ENCODE data around the gene ZMYND11.

The ZMYND11 gene

GRCh38 chr10:96466-96865, 38.8 kb upstream of the ZMYND11 start:
- H3K9ac ChIP-seq (ENCODE audit: low read length), result no peak overlapping the region
- H3K27ac ChIP-seq (ENCODE audit: low read depth, low read length), result no peak overlapping the region
- no peak overlapping the region for H3K4me3 ChIP-seq (ENCODE audit: low read depth, low read length)
- H3K4me1 ChIP-seq (ENCODE audit: control insufficient read depth, insufficient read depth, low read length), result no peaks in the 10 kb centered on the region
- no peaks in the 10 kb centered on the region for H3K36me3 ChIP-seq (ENCODE audit: control insufficient read depth, insufficient read depth, low read length)
- H3K27me3 ChIP-seq (ENCODE audit: control insufficient read depth, insufficient read depth, low read length), result no peaks in the 10 kb centered on the region
- peaks cover 32% of the 10 kb centered on the region for H3K9me3 ChIP-seq (ENCODE audit: control insufficient read depth, insufficient read depth, low read depth, low read length)

- no peaks in the 10 kb centered on the region for H3K36me3 ChIP-seq (ENCODE audit: control insufficient read depth, insufficient read depth, low read length)
- H3K9ac ChIP-seq (ENCODE audit: low read length), result no peak overlapping the region
- no peak overlapping the region for H3K27ac ChIP-seq (ENCODE audit: low read depth, low read length)
- H3K4me1 ChIP-seq (ENCODE audit: control insufficient read depth, insufficient read depth, low read length), result no peaks in the 10 kb centered on the region
- H3K9me3 ChIP-seq (ENCODE audit: control insufficient read depth, insufficient read depth, low read depth, low read length), result no peaks in the 10 kb centered on the region; the same call in 1 of the 2 replicates
- no peak overlapping the region for H3K4me3 ChIP-seq (ENCODE audit: low read depth, low read length)
- H3K27me3 ChIP-seq (ENCODE audit: control insufficient read depth, insufficient read depth, low read length), result no peaks in the 10 kb centered on the region
Observed at GRCh38 chr10:104416-104815, 30.8 kb upstream of the ZMYND11 start.

- H3K9me3 ChIP-seq (ENCODE audit: control insufficient read depth, insufficient read depth, low read depth, low read length), result no peaks in the 10 kb centered on the region; the same call in 1 of the 2 replicates
- H3K27ac ChIP-seq (ENCODE audit: low read depth, low read length), result no peak overlapping the region
- H3K36me3 ChIP-seq (ENCODE audit: control insufficient read depth, insufficient read depth, low read length), result no peaks in the 10 kb centered on the region
- H3K4me1 ChIP-seq (ENCODE audit: control insufficient read depth, insufficient read depth, low read length), result no peaks in the 10 kb centered on the region
- H3K27me3 ChIP-seq (ENCODE audit: control insufficient read depth, insufficient read depth, low read length), result no peaks in the 10 kb centered on the region
- H3K4me3 ChIP-seq (ENCODE audit: low read depth, low read length), result no peak overlapping the region
- no peak overlapping the region for H3K9ac ChIP-seq (ENCODE audit: low read length)
Observed at GRCh38 chr10:104862-105565, 30.2 kb upstream of the ZMYND11 start.

- H3K36me3 ChIP-seq (ENCODE audit: control insufficient read depth, insufficient read depth, low read length), result no peaks in the 10 kb centered on the region
- no peak overlapping the region for H3K27ac ChIP-seq (ENCODE audit: low read depth, low read length)
- H3K4me1 ChIP-seq (ENCODE audit: control insufficient read depth, insufficient read depth, low read length), result no peaks in the 10 kb centered on the region
- no peaks in the 10 kb centered on the region; the same call in 1 of the 2 replicates for H3K9me3 ChIP-seq (ENCODE audit: control insufficient read depth, insufficient read depth, low read depth, low read length)
- no peaks in the 10 kb centered on the region for H3K27me3 ChIP-seq (ENCODE audit: control insufficient read depth, insufficient read depth, low read length)
- H3K4me3 ChIP-seq (ENCODE audit: low read depth, low read length), result no peak overlapping the region
- H3K9ac ChIP-seq (ENCODE audit: low read length), result no peak overlapping the region
Observed at GRCh38 chr10:105806-106205, 29.4 kb upstream of the ZMYND11 start.

- Histone ChIP-seq H3K27me3 (ENCODE audit: control insufficient read depth, insufficient read depth, low read length) (no peaks in the 10 kb centered on the region), H3K4me1 (ENCODE audit: control insufficient read depth, insufficient read depth, low read length) (no peaks in the 10 kb centered on the region), H3K4me3 (ENCODE audit: low read depth, low read length) (no peak overlapping the region), H3K9ac (ENCODE audit: low read length) (no peak overlapping the region), H3K36me3 (ENCODE audit: control insufficient read depth, insufficient read depth, low read length) (no peaks in the 10 kb centered on the region), H3K27ac (ENCODE audit: low read depth, low read length) (no peak overlapping the region), H3K9me3 (ENCODE audit: control insufficient read depth, insufficient read depth, low read depth, low read length) (no peaks in the 10 kb centered on the region; the same call in 1 of the 2 replicates)
Observed at GRCh38 chr10:106740-107139, 28.5 kb upstream of the ZMYND11 start.

- Histone ChIP-seq H3K4me3 (ENCODE audit: low read depth, low read length) (no peak overlapping the region), H3K9ac (ENCODE audit: low read length) (no peak overlapping the region), H3K4me1 (ENCODE audit: control insufficient read depth, insufficient read depth, low read length) (no peaks in the 10 kb centered on the region), H3K27me3 (ENCODE audit: control insufficient read depth, insufficient read depth, low read length) (no peaks in the 10 kb centered on the region), H3K9me3 (ENCODE audit: control insufficient read depth, insufficient read depth, low read depth, low read length) (no peaks in the 10 kb centered on the region; the same call in 1 of the 2 replicates), H3K36me3 (ENCODE audit: control insufficient read depth, insufficient read depth, low read length) (no peaks in the 10 kb centered on the region), H3K27ac (ENCODE audit: low read depth, low read length) (no peak overlapping the region)
Observed at GRCh38 chr10:112246-112645, 23.0 kb upstream of the ZMYND11 start.

- Histone ChIP-seq H3K27me3 (ENCODE audit: control insufficient read depth, insufficient read depth, low read length) (no peaks in the 10 kb centered on the region; the same call in 1 of the 2 replicates), H3K9me3 (ENCODE audit: control insufficient read depth, insufficient read depth, low read depth, low read length) (no peaks in the 10 kb centered on the region), H3K36me3 (ENCODE audit: control insufficient read depth, insufficient read depth, low read length) (no peaks in the 10 kb centered on the region), H3K27ac (ENCODE audit: low read depth, low read length) (no peak overlapping the region), H3K4me3 (ENCODE audit: low read depth, low read length) (no peak overlapping the region), H3K9ac (ENCODE audit: low read length) (no peak overlapping the region), H3K4me1 (ENCODE audit: control insufficient read depth, insufficient read depth, low read length) (no peaks in the 10 kb centered on the region)
Observed at GRCh38 chr10:124874-125273, 10.4 kb upstream of the ZMYND11 start.

GRCh38 chr10:127612-128432, 7.4 kb upstream of the ZMYND11 start:
- peaks cover 3% of the 10 kb centered on the region for H3K27me3 ChIP-seq (ENCODE audit: control insufficient read depth, insufficient read depth, low read length)
- no peak overlapping the region for H3K9ac ChIP-seq (ENCODE audit: low read length)
- no peak overlapping the region for H3K27ac ChIP-seq (ENCODE audit: low read depth, low read length)
- H3K4me3 ChIP-seq (ENCODE audit: low read depth, low read length), result no peak overlapping the region
- no peaks in the 10 kb centered on the region for H3K36me3 ChIP-seq (ENCODE audit: control insufficient read depth, insufficient read depth, low read length)
- no peaks in the 10 kb centered on the region for H3K9me3 ChIP-seq (ENCODE audit: control insufficient read depth, insufficient read depth, low read depth, low read length)
- peaks cover 6% of the 10 kb centered on the region for H3K4me1 ChIP-seq (ENCODE audit: control insufficient read depth, insufficient read depth, low read length)

- no peaks in the 10 kb centered on the region for H3K36me3 ChIP-seq (ENCODE audit: control insufficient read depth, insufficient read depth, low read length)
- no peak overlapping the region for H3K4me3 ChIP-seq (ENCODE audit: low read depth, low read length)
- H3K27ac ChIP-seq (ENCODE audit: low read depth, low read length), result no peak overlapping the region
- H3K4me1 ChIP-seq (ENCODE audit: control insufficient read depth, insufficient read depth, low read length), result peaks cover 18% of the 10 kb centered on the region
- H3K9ac ChIP-seq (ENCODE audit: low read length), result no peak overlapping the region
- H3K9me3 ChIP-seq (ENCODE audit: control insufficient read depth, insufficient read depth, low read depth, low read length), result no peaks in the 10 kb centered on the region
- H3K27me3 ChIP-seq (ENCODE audit: control insufficient read depth, insufficient read depth, low read length), result peaks cover 22% of the 10 kb centered on the region
Observed at GRCh38 chr10:129810-130209, 5.4 kb upstream of the ZMYND11 start.

GRCh38 chr10:132946-133898, 2.0 kb upstream of the ZMYND11 start:
- Histone ChIP-seq H3K4me3 (ENCODE audit: low read depth, low read length) (peak overlapping the region; percentile 84), H3K9ac (ENCODE audit: low read length) (peak overlapping the region; percentile 89), H3K36me3 (ENCODE audit: control insufficient read depth, insufficient read depth, low read length) (no peaks in the 10 kb centered on the region), H3K27ac (ENCODE audit: low read depth, low read length) (no peak overlapping the region), H3K27me3 (ENCODE audit: control insufficient read depth, insufficient read depth, low read length) (peaks cover 22% of the 10 kb centered on the region), H3K9me3 (ENCODE audit: control insufficient read depth, insufficient read depth, low read depth, low read length) (no peaks in the 10 kb centered on the region), H3K4me1 (ENCODE audit: control insufficient read depth, insufficient read depth, low read length) (peaks cover 18% of the 10 kb centered on the region)

All from HUES6 (cell line).